Activated CD4-positive, alpha-beta T cell treated with anti-CD3 and anti-CD28 coated beads, Interleukin-10, Interleukin-2, amounts not matched to agents 100 ng/mL and 50 ng/mL, durations not matched to agents 16 hours and 8 hours (primary cell): ENCODE measurements around the gene NAALADL2.
"Not testable (repeated sequence)": the region's sequence is repeated elsewhere in the genome, so short reads cannot be mapped to it uniquely, and the experiment has no call there.

ENCODE experiments used
- DNase-seq: peaks from one replicate; pipeline ENCODE4 v3.0.0-alpha.2; 2020

NAALADL2 gene

GRCh38 chr3:175077216-175077615 is 218.1 kb downstream of the NAALADL2 start:
- DNase-seq = no peak

GRCh38 chr3:175082631-175083030 is 223.5 kb downstream of the NAALADL2 start:
- no peak for DNase-seq

- DNase-seq = not testable (repeated sequence)
Measured at GRCh38 chr3:175087128-175087527, 228.0 kb downstream of the NAALADL2 start.

GRCh38 chr3:175088766-175089380 is 229.7 kb downstream of the NAALADL2 start:
- no peak for DNase-seq

- no peak for DNase-seq
Measured at GRCh38 chr3:175091426-175092114, 232.4 kb downstream of the NAALADL2 start.

GRCh38 chr3:175093748-175094147 is 234.6 kb downstream of the NAALADL2 start:
- no peak for DNase-seq

GRCh38 chr3:175094344-175094743 is 235.2 kb downstream of the NAALADL2 start:
- DNase-seq = no peak

GRCh38 chr3:175098644-175099043 is 239.5 kb downstream of the NAALADL2 start:
- no peak for DNase-seq

GRCh38 chr3:175102161-175102560 is 243.0 kb downstream of the NAALADL2 start:
- no peak for DNase-seq

GRCh38 chr3:175103298-175103697 is 244.2 kb downstream of the NAALADL2 start:
- no peak for DNase-seq

GRCh38 chr3:175105066-175105465 is 245.9 kb downstream of the NAALADL2 start:
- DNase-seq = no peak

GRCh38 chr3:175107231-175107630 is 248.1 kb downstream of the NAALADL2 start:
- DNase-seq = no peak

- DNase-seq = no peak
Measured at GRCh38 chr3:175107995-175108394, 248.9 kb downstream of the NAALADL2 start.

GRCh38 chr3:175108613-175109151 is 249.5 kb downstream of the NAALADL2 start:
- DNase-seq = no peak

- DNase-seq = no peak
Measured at GRCh38 chr3:175111036-175111435, 251.9 kb downstream of the NAALADL2 start.

- DNase-seq = no peak
Measured at GRCh38 chr3:175118382-175118941, 259.3 kb downstream of the NAALADL2 start.

GRCh38 chr3:175121225-175121624 is 262.1 kb downstream of the NAALADL2 start:
- no peak for DNase-seq

GRCh38 chr3:175127075-175127662 is 268.0 kb downstream of the NAALADL2 start:
- no peak for DNase-seq

- no peak for DNase-seq
Measured at GRCh38 chr3:175129126-175129525, 270.0 kb downstream of the NAALADL2 start.

GRCh38 chr3:175129571-175129970 is 270.4 kb downstream of the NAALADL2 start:
- no peak for DNase-seq

GRCh38 chr3:175131866-175132265 is 272.7 kb downstream of the NAALADL2 start:
- DNase-seq = not testable (repeated sequence)

GRCh38 chr3:175132706-175133105 is 273.6 kb downstream of the NAALADL2 start:
- DNase-seq = not testable (repeated sequence)

- no peak for DNase-seq
Measured at GRCh38 chr3:175144368-175144767, 285.2 kb downstream of the NAALADL2 start.

- no peak for DNase-seq
Measured at GRCh38 chr3:175146258-175146657, 287.1 kb downstream of the NAALADL2 start.
